ENCODE results near the gene KCTD5. TPM values are rescaled to one million over a fixed set of nuclear protein-coding genes. Genes with fewer than 3 reads are reported as not detected.

KCTD5 gene
- total RNA-seq, 2 donors from 2014 or later = 29.8 to 32.6 TPM

DNA sequence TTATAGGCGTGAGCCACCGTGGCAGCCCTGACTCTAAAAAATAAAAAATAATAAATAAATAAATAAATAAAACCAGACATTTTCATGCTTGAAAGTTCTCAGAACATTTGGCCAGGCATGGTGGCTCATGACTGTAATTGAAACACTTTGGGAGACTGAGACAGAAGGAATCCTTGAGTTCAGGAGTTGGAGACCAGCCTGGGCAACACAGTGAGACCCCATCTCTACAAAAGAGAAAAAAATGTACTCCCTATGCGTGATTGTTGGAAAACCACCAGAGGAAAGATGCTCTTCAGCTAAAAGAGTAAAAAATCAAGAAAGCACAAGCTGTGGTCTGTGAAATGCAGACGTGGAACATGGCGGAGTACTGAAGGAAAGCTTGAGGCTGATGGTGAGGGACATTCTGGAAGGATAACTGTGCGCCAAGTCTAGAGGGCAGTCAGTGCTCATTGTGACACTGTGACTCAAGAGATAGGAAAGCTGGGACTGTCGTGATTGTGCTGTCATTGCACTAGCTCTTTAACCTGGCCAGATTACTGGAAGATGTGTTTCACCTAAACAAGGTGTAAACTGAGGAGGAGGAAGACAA, 41.9 kb downstream of the KCTD5 start:
- H3K27ac ChIP-seq (ENCODE audit: low read depth, low read length) = no peak overlapping the region
- no peaks in the 10 kb centered on the region for H3K4me1 ChIP-seq (ENCODE audit: control insufficient read depth, insufficient read depth, low read length)
- Mint-ChIP-seq H3K4me1 (no peaks in the 10 kb centered on the region), H3K36me3 (ENCODE audit: low read depth) (no peaks in the 10 kb centered on the region), H3K9me3 (no peaks in the 10 kb centered on the region), H3K27ac (no peak overlapping the region), H3K4me3 (no peak overlapping the region), H3K27me3 (ENCODE audit: insufficient read depth) (peaks cover 2% of the 10 kb centered on the region)
- 87 to 90% methylated on average over 5 to 6 of the region's 7 CpGs for WGBS, 2 experiments (ENCODE audit: insufficient coverage in 1 of 2, insufficient read length in 1 of 2)
- DNase-seq = no peak
- H3K36me3 ChIP-seq (ENCODE audit: control insufficient read depth, insufficient read depth, low read length) = no peaks in the 10 kb centered on the region
- TF ChIP-seq CTCF (conservative IDR thresholded peaks at IDR 0.05) = no peak
- no peaks in the 10 kb centered on the region for H3K27me3 ChIP-seq (ENCODE audit: control insufficient read depth, insufficient read depth, low read length, poor library complexity, severe bottlenecking)
- no peak overlapping the region for H3K4me3 ChIP-seq (ENCODE audit: low read length)
- H3K9ac ChIP-seq (ENCODE audit: extremely low read depth, low read length, poor library complexity, severe bottlenecking) = no peak overlapping the region
- H3K9me3 ChIP-seq (ENCODE audit: control insufficient read depth, low read length) = no peaks in the 10 kb centered on the region

DNA sequence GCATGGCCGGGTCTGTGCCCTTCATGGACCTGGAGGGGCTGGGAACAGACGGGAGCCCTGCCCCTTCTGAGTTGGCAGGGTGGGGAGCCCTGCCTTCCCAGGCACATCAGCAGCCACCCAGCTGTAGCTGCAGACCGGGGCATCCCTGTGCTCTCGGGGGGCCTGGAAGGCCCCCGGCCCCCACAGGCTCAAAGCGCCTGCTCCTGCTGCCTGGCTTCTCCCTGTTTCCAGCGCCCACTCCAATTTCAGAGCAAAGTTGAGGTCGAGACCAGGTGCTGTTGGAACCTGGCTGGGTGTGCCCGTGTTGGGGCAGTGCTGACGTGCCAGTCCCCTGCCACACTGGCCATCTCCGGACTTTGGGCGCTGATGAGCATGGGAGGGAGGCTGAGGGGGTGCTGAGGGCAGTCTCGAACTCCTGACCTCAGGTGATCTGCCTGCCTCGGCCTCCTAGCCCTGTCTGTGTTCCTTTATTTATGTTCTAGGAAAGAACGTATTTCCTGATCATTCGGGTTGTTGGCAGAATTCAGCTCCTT, 42.6 kb downstream of the KCTD5 start:
- Histone ChIP-seq H3K36me3 (ENCODE audit: control insufficient read depth, insufficient read depth, low read length) (no peaks in the 10 kb centered on the region), H3K27me3 (ENCODE audit: control insufficient read depth, insufficient read depth, low read length, poor library complexity, severe bottlenecking) (no peaks in the 10 kb centered on the region), H3K9ac (ENCODE audit: extremely low read depth, low read length, poor library complexity, severe bottlenecking) (no peak overlapping the region), H3K9me3 (ENCODE audit: control insufficient read depth, low read length) (no peaks in the 10 kb centered on the region), H3K4me3 (ENCODE audit: low read length) (no peak overlapping the region), H3K27ac (ENCODE audit: low read depth, low read length) (no peak overlapping the region), H3K4me1 (ENCODE audit: control insufficient read depth, insufficient read depth, low read length) (no peaks in the 10 kb centered on the region)
- peaks cover 2% of the 10 kb centered on the region for H3K27me3 Mint-ChIP-seq (ENCODE audit: insufficient read depth)
- WGBS, 2 experiments (ENCODE audit: insufficient coverage in 1 of 2, insufficient read length in 1 of 2) = 86 to 96% methylated on average over 7 to 16 of the region's 16 CpGs
- no peak overlapping the region for H3K27ac Mint-ChIP-seq
- no peak for TF ChIP-seq CTCF (conservative IDR thresholded peaks at IDR 0.05)
- H3K4me1 Mint-ChIP-seq = no peaks in the 10 kb centered on the region
- H3K9me3 Mint-ChIP-seq = no peaks in the 10 kb centered on the region
- no peak overlapping the region for H3K4me3 Mint-ChIP-seq
- no peaks in the 10 kb centered on the region for H3K36me3 Mint-ChIP-seq (ENCODE audit: low read depth)
- DNase-seq = no peak

- Histone ChIP-seq H3K4me1 (ENCODE audit: control insufficient read depth, insufficient read depth, low read length) (no peaks in the 10 kb centered on the region), H3K36me3 (ENCODE audit: control insufficient read depth, insufficient read depth, low read length) (no peaks in the 10 kb centered on the region), H3K27me3 (ENCODE audit: control insufficient read depth, insufficient read depth, low read length, poor library complexity, severe bottlenecking) (no peaks in the 10 kb centered on the region), H3K9ac (ENCODE audit: extremely low read depth, low read length, poor library complexity, severe bottlenecking) (no peak overlapping the region), H3K9me3 (ENCODE audit: control insufficient read depth, low read length) (no peaks in the 10 kb centered on the region), H3K27ac (ENCODE audit: low read depth, low read length) (no peak overlapping the region), H3K4me3 (ENCODE audit: low read length) (no peak overlapping the region)
- TF ChIP-seq CTCF (conservative IDR thresholded peaks at IDR 0.05) = no peak
- DNase-seq = no peak
- Mint-ChIP-seq H3K27me3 (ENCODE audit: insufficient read depth) (peaks cover 5% of the 10 kb centered on the region), H3K36me3 (ENCODE audit: low read depth) (no peaks in the 10 kb centered on the region), H3K27ac (no peak overlapping the region), H3K4me3 (no peak overlapping the region), H3K9me3 (no peaks in the 10 kb centered on the region), H3K4me1 (no peaks in the 10 kb centered on the region)
- WGBS, 2 experiments (ENCODE audit: insufficient coverage in 1 of 2, insufficient read length in 1 of 2) = 86 to 97% methylated on average over 3 to 5 of the region's 5 CpGs
Measured at GRCh38 chr16:2726923-2727322, 44.6 kb downstream of the KCTD5 start.
